Endothelial cell of umbilical vein (primary cell): Measurements from ENCODE around the gene ZIC2. TPM values are rescaled to one million over a fixed set of nuclear protein-coding genes. Genes with fewer than 3 reads are reported as not detected.

Experiments
- BruUV-seq: library from RNA; stranded (reverse); fragments of 400-500 nt; replicated peaks from 2 replicates; lab custom pipeline; 2021; lab: Mats Ljungman, UMichigan
- CTCF ChIA-PET: fragments of 300-600, 350-600 bp; sonication (Branson Sonifier 250); formaldehyde crosslinking; loops from one replicate; lab custom pipeline; 2021; ENCODE audit warnings: antibody characterized with exemption, inconsistent platforms; lab: Charles Lee
- POLR2A ChIA-PET: fragments of 300-600, 350-600 bp; sonication (Branson Sonifier 250); formaldehyde crosslinking; loops from one replicate; lab custom pipeline; 2021; ENCODE audit warnings: antibody characterized with exemption, inconsistent platforms; lab: Charles Lee
- DNase-seq: peaks from one replicate; pipeline ENCODE4 v3.0.0-alpha.2; 2011; ENCODE audit warnings: low read depth, low spot score
- FAIRE-seq: peaks from 2 replicates; lab custom pipeline; 2011; peaks lifted over from hg19 to GRCh38; lab: Jason Lieb, UNC
- H2AFZ ChIP-seq: 2 replicates; pipeline ENCODE4 v1.6.0; 2012; ENCODE audit warnings: low read depth, low read length, control low read depth, inconsistent platforms
- H3K27ac ChIP-seq: 2 replicates; pipeline ENCODE4 v1.5.1; 2011; ENCODE audit warnings: low read depth, mild to moderate bottlenecking, control low read depth, low read length, moderate library complexity; ENCODE audit not compliant: insufficient read depth
- H3K27me3 ChIP-seq, 2 experiments: 2 replicates each; pipeline versions ENCODE4 v1.6.0 to v1.6.1; 2011; ENCODE audit warnings: low read length in 2 of 2, mixed read lengths in 1 of 2; ENCODE audit not compliant: control insufficient read depth in 2 of 2, insufficient read depth in 2 of 2
- H3K36me3 ChIP-seq, 2 experiments: 2 replicates in 1 of 2; 3 replicates in 1 of 2; pipeline ENCODE4 v1.5.1; 2011; ENCODE audit warnings: low read length in 2 of 2, mild to moderate bottlenecking in 1 of 2, moderate library complexity in 1 of 2; ENCODE audit not compliant: control insufficient read depth in 2 of 2, insufficient read depth in 2 of 2; ENCODE audit errors: extremely low read depth in 1 of 2
- H3K4me1 ChIP-seq: 3 replicates; pipeline ENCODE4 v1.5.1; 2011; ENCODE audit warnings: mild to moderate bottlenecking, low read length; ENCODE audit not compliant: control insufficient read depth, insufficient read depth; ENCODE audit errors: extremely low read depth
- H3K4me2 ChIP-seq: 2 replicates; pipeline ENCODE4 v1.6.1; 2011; ENCODE audit warnings: low read length, control low read depth, mixed read lengths; ENCODE audit not compliant: insufficient read depth
- H3K4me3 ChIP-seq, 3 experiments: fragments of 200-600 bp in 1 of 3; sonication (generic), shearing (Covaris generic) in 1 of 3; replicated peaks in 1 of 3; 2 replicates each; pipeline ENCODE4 v1.5.1; 2011 to 2016; ENCODE audit warnings: control low read depth in 3 of 3, low read length in 3 of 3, mild to moderate bottlenecking in 2 of 3, inconsistent platforms in 1 of 3, low read depth in 1 of 3, moderate library complexity in 1 of 3; ENCODE audit not compliant: insufficient read depth in 1 of 3
- H3K79me2 ChIP-seq: 2 replicates; pipeline ENCODE4 v1.6.0; 2012; ENCODE audit warnings: low read length, inconsistent platforms; ENCODE audit not compliant: control insufficient read depth, insufficient read depth
- H3K9ac ChIP-seq: replicated peaks from 2 replicates; pipeline ENCODE3; 2011; ENCODE audit warnings: low read length, control low read depth; ENCODE audit not compliant: insufficient read depth; ENCODE audit errors: extremely low read depth
- H3K9me1 ChIP-seq: replicated peaks from 3 replicates; pipeline ENCODE4 v1.6.0; 2011; ENCODE audit warnings: mild to moderate bottlenecking, low read length; ENCODE audit not compliant: control insufficient read depth, insufficient read depth; ENCODE audit errors: extremely low read depth
- H3K9me3 ChIP-seq: replicated peaks from 2 replicates; pipeline ENCODE4 v1.5.1; 2012; ENCODE audit warnings: low read length, inconsistent platforms; ENCODE audit not compliant: control insufficient read depth, insufficient read depth
- H4K20me1 ChIP-seq: replicated peaks from 2 replicates; pipeline ENCODE3; 2011; ENCODE audit warnings: mild to moderate bottlenecking, low read length; ENCODE audit not compliant: control insufficient read depth, insufficient read depth; ENCODE audit errors: extremely low read depth
- CTCF ChIP-seq, 2 donors: IDR thresholded peaks; 1 replicate in 1 of 2; 2 replicates in 1 of 2; pipeline ENCODE4 v1.5.1; 2011; ENCODE audit warnings: low read length in 2 of 2, mild to moderate bottlenecking in 2 of 2, moderate library complexity in 2 of 2, control low read depth in 1 of 2, inconsistent platforms in 1 of 2, low read depth in 1 of 2; ENCODE audit not compliant: insufficient read depth in 1 of 2; ENCODE audit errors: extremely low read depth in 1 of 2
- FOS ChIP-seq: IDR thresholded peaks from 2 replicates; pipeline ENCODE4 v1.6.1; 2011; ENCODE audit warnings: mild to moderate bottlenecking, low read length, moderate library complexity, borderline replicate concordance; ENCODE audit not compliant: insufficient read depth
- GATA2 ChIP-seq: IDR thresholded peaks from 2 replicates; pipeline ENCODE4 v1.7.0; 2011; ENCODE audit warnings: low read depth, mild to moderate bottlenecking, moderate library complexity, mixed read lengths, low read length; ENCODE audit not compliant: insufficient read length, insufficient read depth
- JUN ChIP-seq: IDR thresholded peaks from 2 replicates; pipeline ENCODE4 v1.6.1; 2011; ENCODE audit warnings: borderline replicate concordance, low read depth; ENCODE audit not compliant: insufficient read length, insufficient read depth
- POLR2A ChIP-seq: IDR thresholded peaks from 2 replicates; pipeline ENCODE4 v1.6.1; 2012; ENCODE audit warnings: low read depth, mild to moderate bottlenecking, control low read depth, low read length
- POLR2AphosphoS5 ChIP-seq: IDR thresholded peaks from 2 replicates; pipeline ENCODE4 v1.6.1; 2012; ENCODE audit warnings: low read depth, mild to moderate bottlenecking, control low read depth, low read length, moderate library complexity; ENCODE audit not compliant: insufficient read depth
- dilution Hi-C: fragments of 300-500 bp; cut with MboI; formaldehyde crosslinking; loops from one replicate; pipeline ENCODE4 v1.15.0; 2019; ENCODE audit warnings: low sequenced_read_pairs; ENCODE audit not compliant: extremely low pct_ligation_motif_present
- intact Hi-C: fragments of 100-400 bp; cut with micrococcal nuclease; formaldehyde crosslinking; loops from one replicate; pipeline ENCODE4 v1.10.0; 2022
- polyA plus RNA-seq, 4 experiments: library from polyadenylated mRNA; depleted of rRNA in 3 of 4; stranded (reverse) in 3 of 4; unstranded in 1 of 4; fragments of >200 nt; gene quantifications; 2 replicates each; pipeline versions ENCODE4 v1.2.1 to v1.2.3, GENCODE V29; 2011 to 2012; ENCODE audit warnings: missing spikeins in 1 of 4
- total RNA-seq: library from RNA; stranded (reverse); gene quantifications from 2 replicates; pipeline ENCODE4 v1.2.3, GENCODE V29; 2021

Gene ZIC2
- total and polyA plus RNA-seq, 2 donors (not counting 3 experiments of a cell fraction or from before 2014, with no cell fraction given), result 0.03 TPM; not detected in 1

- POLR2A ChIA-PET, result no interaction called here
- no peaks in the 10 kb centered on the region for H4K20me1 ChIP-seq
Measured at GRCh38 chr13:99960663-99961311, 20.8 kb upstream of the ZIC2 start.

More at GRCh38 chr13:99960663-99961311, 20.8 kb upstream of the ZIC2 start:
- TF ChIP-seq JUN (no peak), FOS (no peak), POLR2A (no peak), CTCF (IDR thresholded peaks at IDR 0.05; ENCODE audit: extremely low read depth in 1 of 2, insufficient read depth in 1 of 2, low read depth in 1 of 2, low read length in 2 of 2) (no peak), POLR2AphosphoS5 (no peak), GATA2 (no peak)
- no peaks in the 10 kb centered on the region for H3K9me1 ChIP-seq
- CTCF ChIA-PET, result no interaction called here
- H3K4me3 ChIP-seq, result no peak overlapping the region
- H3K9me3 ChIP-seq, result no peaks in the 10 kb centered on the region
- H2AFZ ChIP-seq, result no peak overlapping the region
- no peak overlapping the region for H3K9ac ChIP-seq
- no peak overlapping the region for H3K4me2 ChIP-seq
- H3K27ac ChIP-seq, result no peak overlapping the region
- H3K27me3 ChIP-seq, result peaks cover 68 to 92% of the 10 kb centered on the region in 2 experiments
- peaks cover 7% of the 10 kb centered on the region for H3K4me1 ChIP-seq
- DNase-seq, result no peak
- no peaks in the 10 kb centered on the region for H3K79me2 ChIP-seq
- dilution Hi-C loops, result no loop called here
- no TSS peak for BruUV-seq
- FAIRE-seq, result no peak
- intact Hi-C loops, result loop anchor here (10.0 kb wide), 1 partner anchor 306 kb away; no protein-coding TSS in a partner anchor
- H3K36me3 ChIP-seq, result no peaks in the 10 kb centered on the region
